Measurements from ENCODE around the gene KIAA1671.

DNA sequence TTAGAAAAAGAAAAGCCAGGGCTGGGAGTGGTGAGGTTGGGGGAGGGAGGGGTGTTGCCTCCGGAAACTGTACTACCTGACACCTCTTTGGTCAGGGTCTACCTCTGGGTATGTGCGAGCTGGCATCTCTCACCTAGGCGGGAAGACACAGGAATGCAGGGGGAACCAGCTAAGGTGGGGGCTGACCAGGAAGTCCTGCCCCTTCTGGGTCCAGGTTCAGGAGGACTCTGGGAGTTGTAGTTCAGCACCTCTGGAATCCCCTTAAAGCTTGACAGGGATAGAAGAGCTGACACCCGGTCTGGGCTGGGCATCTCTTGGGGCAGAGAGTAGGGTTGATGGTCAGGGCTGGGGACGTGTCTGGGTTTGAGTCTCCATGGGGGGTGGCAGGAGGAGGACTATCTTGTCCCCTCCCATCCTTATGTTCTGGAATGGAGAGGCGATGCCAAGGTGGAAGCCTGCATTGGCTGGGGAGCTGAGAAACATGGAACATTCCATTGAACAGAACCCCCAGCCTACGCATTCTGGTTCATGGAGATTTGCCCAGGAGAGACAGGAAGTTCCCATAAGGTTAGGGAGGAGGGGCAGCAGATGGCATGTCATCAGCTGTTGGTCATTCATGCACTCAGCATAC, 2.1 kb upstream of the KIAA1671 start:
- TF ChIP-seq, protein P1, sequence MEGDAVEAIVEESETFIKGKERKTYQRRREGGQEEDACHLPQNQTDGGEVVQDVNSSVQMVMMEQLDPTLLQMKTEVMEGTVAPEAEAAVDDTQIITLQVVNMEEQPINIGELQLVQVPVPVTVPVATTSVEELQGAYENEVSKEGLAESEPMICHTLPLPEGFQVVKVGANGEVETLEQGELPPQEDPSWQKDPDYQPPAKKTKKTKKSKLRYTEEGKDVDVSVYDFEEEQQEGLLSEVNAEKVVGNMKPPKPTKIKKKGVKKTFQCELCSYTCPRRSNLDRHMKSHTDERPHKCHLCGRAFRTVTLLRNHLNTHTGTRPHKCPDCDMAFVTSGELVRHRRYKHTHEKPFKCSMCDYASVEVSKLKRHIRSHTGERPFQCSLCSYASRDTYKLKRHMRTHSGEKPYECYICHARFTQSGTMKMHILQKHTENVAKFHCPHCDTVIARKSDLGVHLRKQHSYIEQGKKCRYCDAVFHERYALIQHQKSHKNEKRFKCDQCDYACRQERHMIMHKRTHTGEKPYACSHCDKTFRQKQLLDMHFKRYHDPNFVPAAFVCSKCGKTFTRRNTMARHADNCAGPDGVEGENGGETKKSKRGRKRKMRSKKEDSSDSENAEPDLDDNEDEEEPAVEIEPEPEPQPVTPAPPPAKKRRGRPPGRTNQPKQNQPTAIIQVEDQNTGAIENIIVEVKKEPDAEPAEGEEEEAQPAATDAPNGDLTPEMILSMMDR (IDR thresholded peaks at IDR 0.05), result no peak
- no peak for TF ChIP-seq POLR2A (IDR thresholded peaks at IDR 0.05)
